GM18499 (cell line): ENCODE results near the gene IFNAR2.
"Not testable (repeated sequence)": the region's sequence is repeated elsewhere in the genome, so short reads cannot be mapped to it uniquely, and the experiment has no call there.

Experiments
- ATAC-seq: cut with Tn5 transposase; IDR thresholded peaks from one replicate; pipeline ENCODE4 v1.9.1; 2021; ENCODE audit warnings: moderate number of reproducible peaks; ENCODE audit not compliant: insufficient read depth, unreplicated experiment

Gene IFNAR2

DNA sequence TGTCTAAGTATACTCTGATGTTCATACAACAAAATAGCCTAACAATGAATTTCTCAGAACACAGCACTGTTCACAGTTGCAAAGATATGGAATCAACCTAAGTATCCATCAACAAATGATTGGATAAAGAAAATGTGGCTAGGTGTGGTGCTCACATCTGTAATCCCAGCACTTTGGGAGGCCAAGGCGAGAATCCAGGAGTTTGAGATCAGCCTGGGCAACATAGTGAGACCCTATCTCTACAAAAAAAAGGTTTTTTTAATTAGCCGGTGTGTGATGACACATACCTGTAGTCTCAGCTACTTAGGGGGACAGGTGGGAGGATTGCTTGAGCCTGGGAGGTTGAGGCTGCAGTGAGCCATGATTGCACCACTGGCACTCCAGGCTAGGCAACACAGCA, 10.7 kb downstream of the IFNAR2 start:
- no peak for ATAC-seq

- no peak for ATAC-seq
These were observed 12.1 kb downstream of the IFNAR2 start for GRCh38 chr21:33241846-33242245.

DNA sequence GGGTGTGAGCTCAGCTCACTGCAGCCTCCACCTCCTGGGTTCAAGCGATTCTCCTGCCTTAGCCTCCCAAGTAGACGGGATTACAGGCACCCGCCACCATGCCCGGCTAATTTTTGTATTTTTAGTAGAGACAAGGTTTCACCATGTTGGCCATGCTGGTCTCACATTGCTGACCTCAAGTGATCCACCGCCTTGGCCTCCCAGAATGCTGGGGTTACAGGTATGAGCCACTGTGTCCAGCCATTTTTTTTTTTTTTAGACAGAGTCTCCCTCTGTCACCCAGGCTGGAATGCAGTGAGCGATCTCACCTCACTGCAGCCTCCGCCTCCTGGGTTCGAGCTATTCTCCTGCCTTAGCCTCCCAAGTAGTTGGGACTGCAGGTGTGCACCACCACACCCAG, 13.1 kb downstream of the IFNAR2 start:
- ATAC-seq, result not testable (repeated sequence)

- ATAC-seq, result no peak
These were observed 14.5 kb downstream of the IFNAR2 start for GRCh38 chr21:33244082-33244778.

DNA sequence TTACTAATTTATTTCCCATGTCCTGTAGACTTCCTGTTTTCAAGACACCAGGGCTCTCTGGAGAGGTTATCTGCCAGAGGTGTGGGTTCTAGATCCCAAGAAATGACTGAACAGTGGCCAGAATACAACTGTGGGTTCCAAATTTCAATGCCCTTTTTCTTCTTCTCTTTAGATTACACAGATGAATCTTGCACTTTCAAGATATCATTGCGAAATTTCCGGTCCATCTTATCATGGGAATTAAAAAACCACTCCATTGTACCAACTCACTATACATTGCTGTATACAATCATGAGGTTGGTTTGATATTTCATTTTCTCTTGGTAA, 15.0 kb downstream of the IFNAR2 start:
- ATAC-seq, result no peak

DNA sequence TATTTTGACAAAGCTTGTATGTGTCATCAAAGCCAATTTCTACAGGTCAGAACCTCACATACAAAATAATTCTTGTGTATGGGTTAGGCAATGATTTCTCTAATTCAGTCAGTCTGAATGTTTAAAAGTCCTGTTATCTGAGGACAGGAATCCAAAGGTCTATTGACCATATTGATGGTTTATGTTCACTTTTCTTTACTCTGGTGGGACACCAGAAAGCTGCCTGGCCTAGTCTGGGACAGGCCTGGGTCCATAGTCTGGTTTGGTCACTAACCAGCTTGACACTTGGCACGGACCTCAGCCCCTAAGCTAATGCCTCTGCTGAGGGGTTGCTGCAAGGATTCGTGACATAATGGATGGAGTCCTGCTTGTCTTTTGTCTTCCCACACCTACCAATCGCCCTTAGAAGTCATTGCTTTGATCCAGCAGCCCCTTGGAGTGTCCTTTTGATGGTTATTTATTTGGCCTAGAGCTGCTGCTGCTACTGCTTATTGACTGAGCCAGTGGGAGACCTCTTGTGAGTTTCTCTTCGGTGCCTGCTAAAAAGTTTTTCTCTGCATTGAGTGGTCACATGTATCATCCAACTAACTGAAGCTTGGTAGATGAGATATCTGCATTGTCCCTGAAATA, 15.7 kb downstream of the IFNAR2 start:
- ATAC-seq, result no peak

DNA sequence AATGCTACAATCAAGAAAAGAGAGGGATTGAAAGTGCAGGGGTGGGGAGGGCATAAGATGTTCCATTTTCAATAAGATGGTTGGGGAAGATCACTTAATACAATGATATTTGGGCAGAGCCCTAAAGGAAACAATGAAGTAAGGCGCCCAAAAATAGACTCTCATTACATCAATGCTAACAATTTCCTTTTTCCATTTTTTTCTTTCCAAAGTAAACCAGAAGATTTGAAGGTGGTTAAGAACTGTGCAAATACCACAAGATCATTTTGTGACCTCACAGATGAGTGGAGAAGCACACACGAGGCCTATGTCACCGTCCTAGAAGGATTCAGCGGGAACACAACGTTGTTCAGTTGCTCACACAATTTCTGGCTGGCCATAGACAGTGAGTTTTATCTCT, 16.8 kb downstream of the IFNAR2 start:
- ATAC-seq, result no peak

- no peak for ATAC-seq
These were observed 17.2 kb downstream of the IFNAR2 start for GRCh38 chr21:33246963-33247362.

DNA sequence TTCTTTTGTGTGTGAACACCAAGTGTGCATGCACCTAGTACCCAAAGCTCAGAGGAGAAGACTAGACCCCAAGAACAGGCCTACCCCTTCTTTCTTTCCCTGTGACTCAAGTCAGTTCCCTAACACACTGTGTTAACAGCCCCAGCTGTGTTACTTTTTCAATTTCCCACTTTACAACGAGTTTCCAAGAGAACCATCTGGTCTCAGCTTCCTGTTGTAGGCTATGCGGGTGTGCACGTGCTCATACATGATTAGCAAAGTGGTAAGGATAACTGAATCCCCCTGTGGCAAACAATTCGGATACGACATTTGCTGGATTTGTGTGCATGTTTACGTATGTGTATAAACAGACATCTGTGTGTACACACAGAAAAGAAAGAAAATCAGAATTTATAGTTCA, 17.9 kb downstream of the IFNAR2 start:
- ATAC-seq, result no peak

- no peak for ATAC-seq
These were observed 19.7 kb downstream of the IFNAR2 start for GRCh38 chr21:33249331-33250002.

GRCh38 chr21:33251119-33251518, 21.4 kb downstream of the IFNAR2 start:
- ATAC-seq, result no peak

GRCh38 chr21:33253382-33253781, 23.6 kb downstream of the IFNAR2 start:
- ATAC-seq, result not testable (repeated sequence)

DNA sequence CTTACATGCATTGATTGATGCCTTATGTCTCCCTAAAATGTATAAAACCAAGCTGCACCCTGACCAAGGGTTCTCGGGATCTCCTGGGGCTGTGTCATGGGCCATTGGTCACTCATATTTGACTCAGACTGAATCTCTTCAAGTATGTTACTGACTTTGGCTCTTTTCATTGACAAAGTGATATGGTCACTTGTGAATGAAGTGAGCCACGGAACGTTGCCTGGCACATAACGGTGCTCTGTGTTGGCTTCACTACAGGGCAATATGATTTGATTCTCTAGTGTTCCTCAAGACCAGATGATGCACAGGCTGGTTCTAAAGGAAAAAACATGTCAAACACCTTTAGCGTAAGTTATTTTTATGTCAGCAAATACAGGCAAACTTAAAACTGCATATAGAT, 25.0 kb downstream of the IFNAR2 start:
- no peak for ATAC-seq

DNA sequence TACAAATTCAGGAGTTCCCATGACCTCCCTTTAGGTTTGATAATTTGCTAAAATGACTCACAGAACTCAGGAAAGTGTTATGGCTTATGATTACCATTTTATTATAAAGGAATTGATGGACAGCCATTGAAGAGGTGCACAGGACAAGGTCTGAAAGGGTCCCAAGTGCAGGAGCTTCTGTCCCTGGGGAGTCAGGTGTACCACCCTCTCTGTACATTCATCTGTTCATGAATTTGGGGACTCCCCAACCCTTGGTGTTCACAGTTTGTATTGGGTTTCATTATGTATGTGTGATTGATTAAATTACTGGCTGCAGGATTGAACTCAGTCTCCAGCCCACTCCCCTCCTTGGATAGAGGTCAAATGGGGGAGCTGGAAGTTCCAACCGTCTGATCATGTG, 25.7 kb downstream of the IFNAR2 start:
- ATAC-seq, result no peak

DNA sequence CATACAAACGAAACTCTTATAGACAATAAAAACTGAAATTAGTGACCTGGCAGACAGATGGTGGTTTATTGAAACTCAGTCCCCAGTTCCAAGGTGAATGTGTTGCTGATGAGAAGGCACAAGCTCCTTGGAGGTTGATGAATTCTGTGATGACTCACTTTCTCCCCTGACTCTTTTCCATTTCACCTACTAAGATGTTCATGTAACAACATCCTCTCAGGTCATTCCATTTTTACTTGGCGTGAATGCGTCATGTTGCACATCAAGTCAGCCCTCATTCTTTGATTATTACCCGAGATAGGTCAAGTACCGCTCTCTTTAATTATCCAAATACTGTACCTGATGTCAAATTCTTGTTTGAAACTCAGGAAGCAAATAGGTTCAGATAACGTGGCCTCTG, 26.3 kb downstream of the IFNAR2 start:
- ATAC-seq, result no peak

DNA sequence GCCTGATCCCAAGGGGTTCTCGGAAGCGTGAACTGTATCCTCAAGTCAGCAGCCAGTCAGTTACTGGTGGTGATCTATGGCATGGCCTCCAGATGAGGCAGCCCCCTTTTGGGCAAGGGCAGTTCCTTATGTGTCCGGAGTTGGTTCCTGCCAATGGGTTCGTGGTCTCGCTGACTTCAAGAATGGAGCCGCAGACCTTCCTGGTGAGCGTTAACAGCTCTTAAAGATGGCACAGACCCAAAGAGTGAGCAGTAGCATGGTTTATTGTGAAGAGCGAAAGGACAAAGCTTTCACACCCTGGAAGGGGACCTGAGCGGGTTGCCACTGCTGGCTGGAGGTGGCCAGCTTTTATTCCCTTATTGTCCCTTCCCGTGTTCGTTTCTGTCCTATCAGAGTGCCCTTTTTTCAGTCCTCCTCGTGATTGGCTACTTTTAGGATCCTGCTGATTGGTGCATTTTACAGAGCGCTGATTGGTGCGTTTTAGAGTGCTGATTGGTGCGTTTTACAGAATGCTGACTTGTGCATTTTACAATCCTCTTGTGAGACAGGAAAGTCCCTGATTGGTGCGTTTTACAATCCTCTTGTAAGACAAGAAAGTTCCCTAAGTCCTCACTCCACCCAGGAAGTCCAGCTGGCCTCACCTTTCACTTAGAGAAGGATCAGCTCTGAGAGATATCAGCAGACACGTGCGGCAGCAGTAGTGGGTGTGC, 27.5 kb downstream of the IFNAR2 start:
- no peak for ATAC-seq

- no peak for ATAC-seq
These were observed 28.7 kb downstream of the IFNAR2 start for GRCh38 chr21:33258475-33258874.

GRCh38 chr21:33259428-33259827, 29.7 kb downstream of the IFNAR2 start:
- no peak for ATAC-seq

GRCh38 chr21:33259995-33260394, 30.3 kb downstream of the IFNAR2 start:
- no peak for ATAC-seq

GRCh38 chr21:33261635-33262034, 31.9 kb downstream of the IFNAR2 start:
- no peak for ATAC-seq

DNA sequence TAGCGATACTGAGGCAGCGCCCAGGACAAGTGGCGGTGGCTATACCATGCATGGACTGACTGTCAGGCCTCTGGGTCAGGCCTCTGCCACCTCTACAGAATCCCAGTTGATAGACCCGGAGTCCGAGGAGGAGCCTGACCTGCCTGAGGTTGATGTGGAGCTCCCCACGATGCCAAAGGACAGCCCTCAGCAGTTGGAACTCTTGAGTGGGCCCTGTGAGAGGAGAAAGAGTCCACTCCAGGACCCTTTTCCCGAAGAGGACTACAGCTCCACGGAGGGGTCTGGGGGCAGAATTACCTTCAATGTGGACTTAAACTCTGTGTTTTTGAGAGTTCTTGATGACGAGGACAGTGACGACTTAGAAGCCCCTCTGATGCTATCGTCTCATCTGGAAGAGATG, 33.2 kb downstream of the IFNAR2 start:
- ATAC-seq, result no peak
